CD4-positive, alpha-beta T cell treated with Interleukin-6 at 100 ng/mL for 8 hours (primary cell): ENCODE results near the gene DENND5B.
"Not testable (repeated sequence)": the region's sequence is repeated elsewhere in the genome, so short reads cannot be mapped to it uniquely, and the experiment has no call there.

Experiments used
- DNase-seq: peaks from one replicate; pipeline ENCODE4 v3.0.0-alpha.2; 2020; ENCODE audit warnings: mixed read lengths, low spot score

DENND5B gene

GRCh38 chr12:31377210-31377609 lies 213.7 kb downstream of the DENND5B start:
- not testable (repeated sequence) for DNase-seq

- not testable (repeated sequence) for DNase-seq
Measured at GRCh38 chr12:31375422-31375821, 215.5 kb downstream of the DENND5B start.

GRCh38 chr12:31371256-31371620 lies 219.7 kb downstream of the DENND5B start:
- DNase-seq: no peak

GRCh38 chr12:31370531-31371255 lies 220.2 kb downstream of the DENND5B start:
- DNase-seq: no peak

GRCh38 chr12:31369712-31370521 lies 221.0 kb downstream of the DENND5B start:
- no peak for DNase-seq

GRCh38 chr12:31368666-31369361 lies 222.1 kb downstream of the DENND5B start:
- DNase-seq: no peak

GRCh38 chr12:31366104-31366621 lies 224.8 kb downstream of the DENND5B start:
- DNase-seq: no peak

GRCh38 chr12:31363831-31364230 lies 227.1 kb downstream of the DENND5B start:
- DNase-seq: no peak

- DNase-seq: no peak
Measured at GRCh38 chr12:31363416-31363809, 227.5 kb downstream of the DENND5B start.

GRCh38 chr12:31362759-31363415 lies 228.0 kb downstream of the DENND5B start:
- DNase-seq: no peak

- DNase-seq: no peak
Measured at GRCh38 chr12:31362115-31362758, 228.7 kb downstream of the DENND5B start.

GRCh38 chr12:31361730-31362114 lies 229.2 kb downstream of the DENND5B start:
- DNase-seq: no peak

- DNase-seq: no peak
Measured at GRCh38 chr12:31355747-31356107, 235.2 kb downstream of the DENND5B start.

GRCh38 chr12:31353750-31354708 lies 236.9 kb downstream of the DENND5B start:
- no peak for DNase-seq

- DNase-seq: no peak
Measured at GRCh38 chr12:31346267-31346666, 244.7 kb downstream of the DENND5B start.

GRCh38 chr12:31343139-31343538 lies 247.8 kb downstream of the DENND5B start:
- DNase-seq: no peak

- DNase-seq: no peak
Measured at GRCh38 chr12:31342286-31342685, 248.7 kb downstream of the DENND5B start.

GRCh38 chr12:31339831-31340622 lies 250.9 kb downstream of the DENND5B start:
- no peak for DNase-seq

GRCh38 chr12:31337952-31338351 lies 253.0 kb downstream of the DENND5B start:
- no peak for DNase-seq
